PC-9 (cell line): Measurements from ENCODE around the gene MRPL12. TPM values are rescaled to one million over a fixed set of nuclear protein-coding genes. Genes with fewer than 3 reads are reported as not detected.

Experiments used
- Bru-seq: library from RNA; stranded (reverse); fragments of 400-500 nt; gene quantifications from one replicate; lab custom pipeline; 2021; lab: Mats Ljungman, UMichigan
- BruChase-seq, 2 experiments: library from RNA; stranded (reverse); fragments of 400-500 nt; gene quantifications; one replicate each; lab custom pipeline; 2021; lab: Mats Ljungman, UMichigan
- BruUV-seq: library from RNA; stranded (reverse); fragments of 400-500 nt; replicated peaks from 2 replicates; lab custom pipeline; 2021; lab: Mats Ljungman, UMichigan
- CTCF ChIA-PET: fragments of 300-600 bp; sonication (Branson Sonifier 250); formaldehyde crosslinking; loops from one replicate; lab custom pipeline; 2022; ENCODE audit warnings: antibody characterized with exemption; lab: Charles Lee
- POLR2A ChIA-PET: fragments of 300-600 bp; sonication (Branson Sonifier 250); formaldehyde crosslinking; loops from one replicate; lab custom pipeline; 2022; ENCODE audit warnings: antibody characterized with exemption; ENCODE audit not compliant: unreplicated experiment; lab: Charles Lee
- DNase-seq, 2 experiments: peaks; one replicate each; pipeline versions ENCODE4 v3.0.0 to v3.0.0-alpha.2; 2015 to 2022; ENCODE audit warnings: mixed read lengths in 1 of 2
- H2AFZ ChIP-seq: fragments of 200-600 bp; sonication (generic); 2 replicates; pipeline ENCODE4 v1.8.1; 2017; ENCODE audit warnings: antibody characterized with exemption
- H3F3A ChIP-seq: fragments of 200-600 bp; sonication (generic); 2 replicates; pipeline ENCODE4 v1.8.1; 2017; ENCODE audit warnings: antibody characterized with exemption, mild to moderate bottlenecking, low read depth; ENCODE audit not compliant: insufficient read depth
- H3K27ac ChIP-seq: fragments of 200-600 bp; sonication (generic); 2 replicates; pipeline ENCODE4 v1.6.1; 2016; ENCODE audit warnings: mixed run types
- H3K27me3 ChIP-seq: fragments of 200-600 bp; sonication (generic); 2 replicates; pipeline ENCODE4 v1.6.1; 2016; ENCODE audit warnings: low read depth, mixed run types; ENCODE audit not compliant: insufficient read depth
- H3K36me3 ChIP-seq: fragments of 200-600 bp; sonication (generic); 2 replicates; pipeline ENCODE4 v1.6.1; 2016; ENCODE audit warnings: low read depth, mixed run types
- H3K4me1 ChIP-seq: fragments of 200-600 bp; sonication (generic); replicated peaks from 2 replicates; pipeline ENCODE4 v1.6.1; 2016; ENCODE audit warnings: mixed run types; ENCODE audit not compliant: insufficient read depth
- H3K4me2 ChIP-seq: fragments of 200-600 bp; sonication (generic); 2 replicates; pipeline ENCODE4 v1.6.1; 2017; ENCODE audit warnings: mixed run types
- H3K4me3 ChIP-seq: fragments of 200-600 bp; sonication (generic); 2 replicates; pipeline ENCODE4 v1.6.1; 2016; ENCODE audit warnings: mixed run types
- H3K79me2 ChIP-seq: fragments of 200-600 bp; sonication (generic); 2 replicates; pipeline ENCODE4 v1.6.1; 2017; ENCODE audit warnings: low read depth, mixed run types
- H3K9me2 ChIP-seq: fragments of 200-600 bp; sonication (generic); 2 replicates; pipeline ENCODE4 v1.8.1; 2017; ENCODE audit warnings: mild to moderate bottlenecking; ENCODE audit not compliant: insufficient read depth
- H3K9me3 ChIP-seq: fragments of 200-600 bp; sonication (generic); 2 replicates; pipeline ENCODE4 v1.8.1; 2016; ENCODE audit warnings: low read depth; ENCODE audit not compliant: insufficient read depth
- H4K20me1 ChIP-seq: fragments of 200-600 bp; sonication (generic); 2 replicates; pipeline ENCODE4 v1.8.1; 2017; ENCODE audit not compliant: insufficient read depth
- EZH2 ChIP-seq: fragments of 200-600 bp; sonication (generic); IDR thresholded peaks from 2 replicates; pipeline ENCODE4 v1.8.0; 2017; ENCODE audit warnings: antibody characterized with exemption, low read depth
- intact Hi-C: fragments of 100-400 bp; cut with micrococcal nuclease; formaldehyde crosslinking; loops from one replicate; pipeline ENCODE4 v1.10.0; 2022; ENCODE audit not compliant: unreplicated experiment
- long read RNA-seq: library from polyadenylated mRNA; stranded (forward); transcript quantifications from one replicate; pipeline ENCODE4 v2.0.0, GENCODE V29; 2022
- total RNA-seq: library from RNA; stranded (reverse); gene quantifications from 2 replicates; pipeline ENCODE4 v1.2.3, GENCODE V29; 2021
- TF ChIP-seq, protein P1 (sequence below): fragments of 200-600 bp; sonication (generic); conservative IDR thresholded peaks from 2 replicates; pipeline ENCODE4 v1.6.1; 2017; ENCODE audit warnings: mixed run types, antibody characterized with exemption, mild to moderate bottlenecking, moderate library complexity

MRPL12 gene
- total RNA-seq (98.6 and 142 TPM in 2 replicates), Bru-seq, nascent RNA (percentile 95 among the genes with signal in this experiment), BruChase-seq, experiment 1, labeled RNA remaining after a 2-hour chase (percentile 95 among the genes with signal in this experiment), BruChase-seq, experiment 2, labeled RNA remaining after a 6-hour chase (percentile 97 among the genes with signal in this experiment)
- long read RNA-seq, transcript MRPL12-201 (5 exons, 1,028 nt) = major isoform, 77 of 82 reads
- long read RNA-seq, partial matches to known transcripts = 4 of 82 reads
- long read RNA-seq, other reads (novel, unspliced or antisense) = 1 of 82 reads

DNA sequence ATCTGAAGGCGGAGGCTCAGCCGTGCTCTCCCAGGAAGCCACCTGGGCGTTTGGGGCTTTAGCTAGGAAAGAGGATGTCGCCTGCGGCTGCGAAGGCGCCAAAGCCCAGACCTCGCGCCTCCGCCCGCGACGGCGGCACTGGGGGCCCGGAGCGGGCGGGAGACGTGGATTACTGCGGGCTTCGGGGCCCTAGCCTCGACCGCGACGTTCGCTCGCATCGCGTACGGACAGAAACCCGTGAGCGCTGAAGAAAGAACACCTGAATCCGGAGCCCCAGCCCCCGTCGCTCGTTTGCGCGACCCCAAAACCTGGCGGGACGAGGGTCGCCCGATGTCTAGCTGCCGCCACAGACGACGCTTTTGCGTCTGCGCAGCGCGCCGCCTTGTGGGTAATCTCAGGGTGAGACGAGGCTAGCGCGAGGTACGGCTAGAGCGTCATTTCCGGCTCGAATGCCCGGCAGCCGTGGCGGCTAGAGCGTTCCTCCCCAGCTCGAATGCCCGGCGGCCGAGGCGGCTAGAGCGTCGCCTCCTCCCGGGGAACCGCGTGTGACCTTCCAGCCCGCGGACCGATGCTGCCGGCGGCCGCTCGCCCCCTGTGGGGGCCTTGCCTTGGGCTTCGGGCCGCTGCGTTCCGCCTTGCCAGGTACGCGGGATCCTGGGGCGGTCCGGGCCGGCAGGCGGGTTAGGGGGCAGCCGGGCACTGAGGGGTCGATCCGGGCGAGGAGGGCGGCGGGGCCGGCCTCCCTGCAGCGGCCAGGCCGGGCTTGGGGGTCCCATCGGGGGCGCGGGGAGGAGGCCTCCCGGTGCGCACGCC lies at the start of gene MRPL12:
MRPL12 (plus strand) TSS at position 434 of the 813 bp plus-strand sequence; CDS start at position 569, 135 bp downstream.
- H2AFZ ChIP-seq = peak within 1 kb of the TSS; percentile 73; the same call in 1 of the 2 replicates
- peaks cover 22% of the 10 kb centered on the region for H3F3A ChIP-seq
- H3K27me3 ChIP-seq = no peaks in the 10 kb centered on the region
- intact Hi-C loops = loop anchor here (1.0 kb wide), 1 partner anchor 19 kb away; the partner anchor contains the start of gene HGS
- DNase-seq = peak; percentile 71 to 91
- H3K27ac ChIP-seq = peak within 1 kb of the TSS; percentile 77
- ChIA-PET CTCF (no interaction called here), POLR2A (interaction anchor here (0.5 to 1.2 kb wide), 7 partner anchors 13 to 232 kb away, joined by 3 to 9 read pairs (median 3); no protein-coding TSS in a partner anchor)
- peaks cover 4% of the 10 kb centered on the region; the same call in 1 of the 2 replicates for H4K20me1 ChIP-seq
- TF ChIP-seq, protein P1, sequence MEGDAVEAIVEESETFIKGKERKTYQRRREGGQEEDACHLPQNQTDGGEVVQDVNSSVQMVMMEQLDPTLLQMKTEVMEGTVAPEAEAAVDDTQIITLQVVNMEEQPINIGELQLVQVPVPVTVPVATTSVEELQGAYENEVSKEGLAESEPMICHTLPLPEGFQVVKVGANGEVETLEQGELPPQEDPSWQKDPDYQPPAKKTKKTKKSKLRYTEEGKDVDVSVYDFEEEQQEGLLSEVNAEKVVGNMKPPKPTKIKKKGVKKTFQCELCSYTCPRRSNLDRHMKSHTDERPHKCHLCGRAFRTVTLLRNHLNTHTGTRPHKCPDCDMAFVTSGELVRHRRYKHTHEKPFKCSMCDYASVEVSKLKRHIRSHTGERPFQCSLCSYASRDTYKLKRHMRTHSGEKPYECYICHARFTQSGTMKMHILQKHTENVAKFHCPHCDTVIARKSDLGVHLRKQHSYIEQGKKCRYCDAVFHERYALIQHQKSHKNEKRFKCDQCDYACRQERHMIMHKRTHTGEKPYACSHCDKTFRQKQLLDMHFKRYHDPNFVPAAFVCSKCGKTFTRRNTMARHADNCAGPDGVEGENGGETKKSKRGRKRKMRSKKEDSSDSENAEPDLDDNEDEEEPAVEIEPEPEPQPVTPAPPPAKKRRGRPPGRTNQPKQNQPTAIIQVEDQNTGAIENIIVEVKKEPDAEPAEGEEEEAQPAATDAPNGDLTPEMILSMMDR = peak; percentile 50; the same call in 1 of the 2 replicates
- no peak for TF ChIP-seq EZH2
- peaks cover 47% of the 10 kb centered on the region for H3K79me2 ChIP-seq
- BruUV-seq = TSS peak; percentile 62
- no peaks in the 10 kb centered on the region for H3K9me3 ChIP-seq
- no peaks in the 10 kb centered on the region for H3K9me2 ChIP-seq
- H3K4me1 ChIP-seq = peaks cover 7% of the 10 kb centered on the region
- H3K4me3 ChIP-seq = peak within 1 kb of the TSS; percentile 90
- H3K36me3 ChIP-seq = no peaks in the 10 kb centered on the region
- H3K4me2 ChIP-seq = peak within 1 kb of the TSS; percentile 91

DNA sequence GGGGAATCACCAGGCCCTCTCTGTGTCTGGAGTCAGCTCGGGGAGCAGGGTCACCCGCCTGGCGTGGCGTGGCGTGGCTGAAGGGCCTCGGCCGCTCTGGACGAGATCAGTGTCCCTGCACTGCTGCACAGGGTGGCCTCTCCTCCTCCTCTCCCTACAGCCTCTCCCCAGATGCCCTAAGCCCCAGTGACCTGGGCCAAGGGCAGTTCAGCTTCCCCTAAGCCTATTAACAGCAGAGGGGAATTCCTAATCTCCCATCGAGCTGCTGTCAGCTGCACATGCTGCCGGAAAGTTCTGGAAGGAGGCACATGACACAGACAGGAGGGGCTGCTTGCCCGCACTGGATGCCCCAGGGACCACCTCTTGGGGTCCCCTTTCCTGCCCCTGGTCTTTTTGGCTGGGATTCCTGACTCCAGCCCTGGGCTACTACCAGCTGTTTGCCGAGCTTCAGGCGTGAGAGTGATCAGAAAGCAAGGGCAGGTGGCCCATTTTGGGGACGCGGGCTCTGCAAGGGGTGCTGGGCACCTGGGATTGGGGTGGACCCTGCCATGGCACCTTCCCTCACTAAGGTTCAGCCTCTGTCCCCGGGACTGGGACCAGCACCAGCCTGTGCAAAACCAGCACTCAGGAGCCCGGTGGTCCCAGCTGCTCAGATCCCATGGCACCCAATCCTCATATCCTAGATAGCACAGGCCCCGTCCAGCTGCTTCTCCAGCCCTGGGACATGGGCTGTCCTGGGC lies 47.6 kb upstream of the MRPL12 start:
- Histone ChIP-seq H3K4me3 (no peak overlapping the region), H3K27ac (no peak overlapping the region), H3K4me2 (no peak overlapping the region), H2AFZ (no peak overlapping the region), H3F3A (peaks cover 18% of the 10 kb centered on the region), H3K36me3 (no peaks in the 10 kb centered on the region), H4K20me1 (no peaks in the 10 kb centered on the region), H3K9me3 (no peaks in the 10 kb centered on the region), H3K4me1 (peaks cover 19% of the 10 kb centered on the region), H3K27me3 (no peaks in the 10 kb centered on the region), H3K79me2 (no peaks in the 10 kb centered on the region), H3K9me2 (no peaks in the 10 kb centered on the region)
- intact Hi-C loops = no loop called here
- TF ChIP-seq, protein P1 = no peak
- TF ChIP-seq EZH2 = no peak
- no TSS peak for BruUV-seq
- ChIA-PET CTCF (no interaction called here), POLR2A (no interaction called here)
- no peak for DNase-seq
